K562 (cell line): ENCODE data around the gene B4GALT1. TPM values are rescaled to one million over a fixed set of nuclear protein-coding genes. Genes with fewer than 3 reads are reported as not detected.

Experiments
- CBX8 ChIP-seq: fragments of 200-600 bp; sonication (generic); IDR thresholded peaks from 2 replicates; pipeline ENCODE4 v1.6.1; 2012; ENCODE audit warnings: borderline replicate concordance, mixed run types, low read depth, mild to moderate bottlenecking, moderate library complexity, mixed read lengths, low read length, control low read depth, inconsistent platforms; ENCODE audit not compliant: poor library complexity, severe bottlenecking; ENCODE audit errors: extremely low read depth
- CEBPG ChIP-seq, 3 experiments: fragments of 200-800 bp in 1 of 3; sonication (Bioruptor generic) in 1 of 3; sonication (generic) in 1 of 3; formaldehyde crosslinking in 1 of 3; IDR thresholded peaks in 2 of 3; conservative IDR thresholded peaks in 1 of 3; 2 replicates each; pipeline versions ENCODE4 v1.6.1 to v1.8.0; 2016 to 2022; ENCODE audit warnings: missing compliant biosample characterization in 2 of 3, missing genetic modification characterization in 2 of 3, mild to moderate bottlenecking in 1 of 3, missing genetic modification reagents in 1 of 3
- DDX20 ChIP-seq: fragments of 450-650 bp; IDR thresholded peaks from 2 replicates; pipeline ENCODE4 v1.6.1; 2016; ENCODE audit warnings: missing genetic modification characterization, low read depth, mild to moderate bottlenecking, missing compliant biosample characterization, moderate library complexity
- FOSL1 ChIP-seq: fragments of 200-800 bp; sonication (Bioruptor generic); conservative IDR thresholded peaks from 2 replicates; pipeline ENCODE4 v1.6.1; 2016; ENCODE audit warnings: missing genetic modification characterization, missing compliant biosample characterization
- GATAD2A ChIP-seq: fragments of 450-650 bp; IDR thresholded peaks from 2 replicates; pipeline ENCODE4 v1.6.1; 2017
- HMBOX1 ChIP-seq: sonication (generic); IDR thresholded peaks from 2 replicates; pipeline ENCODE4 v1.6.1; 2016
- HSF4 ChIP-seq: fragments of 250-450 bp; sonication (Bioruptor Pico); IDR thresholded peaks from 2 replicates; pipeline ENCODE4 v2.1.2; 2022; ENCODE audit warnings: mild to moderate bottlenecking, moderate library complexity, borderline replicate concordance
- JUND ChIP-seq, 2 experiments: IDR thresholded peaks; 2 replicates in 1 of 2; 3 replicates in 1 of 2; pipeline ENCODE4 v1.6.1; 2011; ENCODE audit warnings: borderline replicate concordance in 2 of 2, low read depth in 2 of 2, low read length in 2 of 2, improper control_type of control experiment in 1 of 2, missing biosample characterization in 1 of 2, missing genetic modification characterization in 1 of 2, missing genetic modification reagents in 1 of 2
- KAT8 ChIP-seq: fragments of 450-650 bp; IDR thresholded peaks from 2 replicates; pipeline ENCODE4 v1.6.1; 2016; ENCODE audit warnings: low read depth, mild to moderate bottlenecking
- NFIC ChIP-seq: fragments of 450-650 bp; IDR thresholded peaks from 2 replicates; pipeline ENCODE4 v1.6.1; 2017; ENCODE audit warnings: mild to moderate bottlenecking, inconsistent platforms
- PCBP1 ChIP-seq: fragments of 200-400 bp; formaldehyde crosslinking; IDR thresholded peaks from 2 replicates; pipeline ENCODE4 v1.6.1; 2018; ENCODE audit warnings: mild to moderate bottlenecking, low read depth, low read length; ENCODE audit not compliant: poor library complexity, severe bottlenecking
- PHB ChIP-seq: fragments of 250-450 bp; sonication (Bioruptor Pico); IDR thresholded peaks from 2 replicates; pipeline ENCODE4 v1.5.0; 2021
- PML ChIP-seq: IDR thresholded peaks from 2 replicates; pipeline ENCODE4 v1.6.1; 2012; ENCODE audit warnings: low read length, inconsistent platforms
- RAD51 ChIP-seq: fragments of 450-650 bp; IDR thresholded peaks from 2 replicates; pipeline ENCODE4 v1.7.1; 2016; ENCODE audit warnings: low read depth, mild to moderate bottlenecking, borderline replicate concordance
- SIN3A ChIP-seq, 2 experiments: fragments of 150-350 bp in 1 of 2; IDR thresholded peaks; 2 replicates each; pipeline ENCODE4 v1.6.1; 2011 to 2016; ENCODE audit warnings: borderline replicate concordance in 2 of 2, low read depth in 2 of 2, low read length in 2 of 2, mild to moderate bottlenecking in 2 of 2, moderate library complexity in 2 of 2; ENCODE audit not compliant: control insufficient read depth in 1 of 2
- SMARCE1 ChIP-seq: fragments of 450-650 bp; IDR thresholded peaks from 2 replicates; pipeline ENCODE4 v1.7.1; 2016; ENCODE audit warnings: mild to moderate bottlenecking
- TAF1 ChIP-seq: IDR thresholded peaks from 2 replicates; pipeline ENCODE4 v1.6.1; 2011; ENCODE audit warnings: mild to moderate bottlenecking, low read length, moderate library complexity; ENCODE audit not compliant: insufficient read depth, control insufficient read depth, severe bottlenecking; ENCODE audit errors: extremely low read depth
- TEAD1 ChIP-seq, 2 experiments: fragments of 450-650 bp in 1 of 2; sonication (generic) in 1 of 2; formaldehyde crosslinking; IDR thresholded peaks; 2 replicates each; pipeline versions ENCODE4 v1.4.0 to v1.8.0; 2020 to 2022; ENCODE audit warnings: mild to moderate bottlenecking in 2 of 2, missing genetic modification reagents in 1 of 2
- TEAD4 ChIP-seq, 2 experiments: sonication (generic) in 1 of 2; formaldehyde crosslinking in 1 of 2; IDR thresholded peaks; 2 replicates each; pipeline versions ENCODE4 v1.6.1 to v1.8.0; 2012 to 2022; ENCODE audit warnings: borderline replicate concordance in 1 of 2, inconsistent platforms in 1 of 2, low read length in 1 of 2, mild to moderate bottlenecking in 1 of 2, missing genetic modification reagents in 1 of 2
- XRCC4 ChIP-seq: IDR thresholded peaks from one replicate; pipeline ENCODE4 v1.6.1; 2011; ENCODE audit not compliant: insufficient read depth, insufficient read length; ENCODE audit errors: extremely low read depth
- ZNF41 ChIP-seq: fragments of 250-450 bp; sonication (Bioruptor Pico); conservative IDR thresholded peaks from 2 replicates; pipeline ENCODE4 v1.4.0; 2020; ENCODE audit warnings: mild to moderate bottlenecking
- ZNF436 ChIP-seq: fragments of 250-450, 450-650 bp; sonication (Bioruptor Pico); formaldehyde crosslinking; IDR thresholded peaks from 2 replicates; pipeline ENCODE4 v1.7.0; 2020; ENCODE audit warnings: mild to moderate bottlenecking
- ZNF551 ChIP-seq: fragments of 250-450 bp; sonication (Bioruptor Pico); IDR thresholded peaks from 2 replicates; pipeline ENCODE4 v1.5.0; 2021; ENCODE audit warnings: mild to moderate bottlenecking, moderate library complexity
- polyA plus RNA-seq, 8 experiments: library from polyadenylated mRNA; depleted of rRNA in 4 of 8; stranded (reverse) in 5 of 8; unstranded in 3 of 8; fragments of >200 nt; fragmentation: Nextera tagmentation in 2 of 8; fragmentation: Illumina TruSeq in 1 of 8; extraction: Ambion mirVana in 2 of 8; extraction: Trizol in 1 of 8; gene quantifications; 2 replicates each; pipeline versions ENCODE4 v1.2.1 to v1.2.3, GENCODE V29; 2011 to 2014; ENCODE audit warnings: inconsistent platforms in 1 of 8, missing spikeins in 1 of 8
- total RNA-seq, 7 experiments: library from RNA; depleted of rRNA in 6 of 7; stranded (reverse); fragments of >200 nt in 6 of 7; fragmentation: Illumina TruSeq in 2 of 7; extraction: Trizol in 2 of 7; gene quantifications; 2 replicates each; pipeline versions ENCODE4 v1.2.1 to v1.2.3, GENCODE V29; 2011 to 2021; ENCODE audit warnings: low replicate concordance in 1 of 7

Gene B4GALT1
- total and polyA plus RNA-seq, 9 of the 15 experiments (the other 6 are each of a cell fraction or from before 2014, with no cell fraction given): 4.1 to 26.8 (median 7.1) TPM

DNA sequence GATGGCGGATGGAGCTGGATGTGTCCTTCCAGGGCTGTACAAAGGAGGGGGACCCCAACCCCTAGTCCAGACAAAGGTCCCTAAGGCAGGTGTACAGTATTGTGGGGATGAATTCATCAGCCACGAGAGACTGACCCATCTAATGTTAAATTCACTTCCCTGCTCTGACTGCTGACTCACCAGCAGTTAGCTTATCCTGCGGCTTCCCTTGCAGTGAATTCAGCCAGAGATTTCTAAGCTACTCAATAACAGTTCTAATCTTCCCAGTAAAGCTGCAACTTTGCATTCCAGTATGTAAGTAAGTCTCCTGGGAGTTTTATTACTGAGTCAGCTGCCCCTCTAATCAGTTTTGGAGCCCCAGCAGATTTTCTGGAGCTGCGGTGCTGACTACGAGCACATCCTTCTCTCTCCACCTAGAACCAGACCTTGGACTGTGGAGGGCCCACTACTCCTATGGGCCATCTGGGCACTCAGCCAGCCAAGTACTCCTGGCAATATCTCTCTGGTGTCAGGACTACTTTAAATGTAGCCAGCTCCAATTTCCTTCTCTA, 16.1 kb downstream of the B4GALT1 start (continued):
- TF ChIP-seq JUND (IDR thresholded peaks at IDR 0.05; ENCODE audit: borderline replicate concordance, low read depth, low read length) (peak; percentile 70), JUND (tag; IDR thresholded peaks at IDR 0.05; ENCODE audit: borderline replicate concordance, low read depth, low read length) (peak; percentile 56; the same call in 1 of the 3 replicates), KAT8 (no peak), GATAD2A (no peak), PCBP1 (no peak), CBX8 (no peak), PHB (CRISPR knock-in tag) (no peak), PML (no peak), RAD51 (no peak), HMBOX1 (peak; percentile 61; the same call in 1 of the 2 replicates), SIN3A (IDR thresholded peaks at IDR 0.05; ENCODE audit: borderline replicate concordance in 2 of 2, control insufficient read depth in 1 of 2, low read depth in 2 of 2, low read length in 2 of 2) (no peak), XRCC4 (no peak), CEBPG (CRISPR knock-in tag; IDR thresholded peaks at IDR 0.05) (no peak), CEBPG (tag; conservative IDR thresholded peaks at IDR 0.05 in 1 of 2, IDR thresholded peaks at IDR 0.05 in 1 of 2) (no peak), ZNF41 (CRISPR knock-in tag) (no peak), NFIC (peak; percentile 81), TAF1 (no peak), SMARCE1 (peak; percentile 75), TEAD1 (CRISPR knock-in tag; IDR thresholded peaks at IDR 0.05) (peak in 1 of 2 experiments; percentile 52; a peak in 2 of 4 replicates), HSF4 (CRISPR knock-in tag) (no peak), FOSL1 (peak; percentile 71), DDX20 (tag) (no peak), TEAD4 (IDR thresholded peaks at IDR 0.05; ENCODE audit: low read length) (peak; percentile 78), TEAD4 (CRISPR knock-in tag; IDR thresholded peaks at IDR 0.05; ENCODE audit: borderline replicate concordance) (no peak), ZNF436 (no peak), ZNF551 (CRISPR knock-in tag) (no peak)
